Measurements from ENCODE around the gene LMO3.

DNA sequence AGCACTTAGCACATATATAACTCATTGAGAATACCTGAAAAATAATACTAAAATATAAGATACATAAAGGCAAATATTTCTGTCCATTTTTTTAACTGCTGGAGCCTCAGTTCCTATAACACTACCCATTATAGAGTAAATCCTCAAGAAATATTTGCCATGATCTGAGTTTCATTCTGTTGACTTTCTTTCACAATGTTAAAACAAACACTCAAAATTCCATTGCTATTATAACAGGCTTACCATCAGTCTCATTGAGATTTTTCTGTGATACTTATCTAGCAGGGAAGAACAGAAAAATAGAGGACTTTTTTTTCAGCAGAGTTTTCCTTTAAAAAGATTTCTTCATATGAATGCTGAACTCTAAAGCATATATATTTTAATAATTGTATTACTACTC is 24.5 kb downstream of the LMO3 start:
- TF ChIP-seq EZH2 (IDR thresholded peaks at IDR 0.05) = no peak
- TF ChIP-seq, protein P1, sequence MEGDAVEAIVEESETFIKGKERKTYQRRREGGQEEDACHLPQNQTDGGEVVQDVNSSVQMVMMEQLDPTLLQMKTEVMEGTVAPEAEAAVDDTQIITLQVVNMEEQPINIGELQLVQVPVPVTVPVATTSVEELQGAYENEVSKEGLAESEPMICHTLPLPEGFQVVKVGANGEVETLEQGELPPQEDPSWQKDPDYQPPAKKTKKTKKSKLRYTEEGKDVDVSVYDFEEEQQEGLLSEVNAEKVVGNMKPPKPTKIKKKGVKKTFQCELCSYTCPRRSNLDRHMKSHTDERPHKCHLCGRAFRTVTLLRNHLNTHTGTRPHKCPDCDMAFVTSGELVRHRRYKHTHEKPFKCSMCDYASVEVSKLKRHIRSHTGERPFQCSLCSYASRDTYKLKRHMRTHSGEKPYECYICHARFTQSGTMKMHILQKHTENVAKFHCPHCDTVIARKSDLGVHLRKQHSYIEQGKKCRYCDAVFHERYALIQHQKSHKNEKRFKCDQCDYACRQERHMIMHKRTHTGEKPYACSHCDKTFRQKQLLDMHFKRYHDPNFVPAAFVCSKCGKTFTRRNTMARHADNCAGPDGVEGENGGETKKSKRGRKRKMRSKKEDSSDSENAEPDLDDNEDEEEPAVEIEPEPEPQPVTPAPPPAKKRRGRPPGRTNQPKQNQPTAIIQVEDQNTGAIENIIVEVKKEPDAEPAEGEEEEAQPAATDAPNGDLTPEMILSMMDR (IDR thresholded peaks at IDR 0.05) = no peak
